WTC11 (cell line): ENCODE results near the gene HTR7.

Experiments used
- CREM ChIP-seq: sonication (generic); formaldehyde crosslinking; IDR thresholded peaks from 2 replicates; pipeline ENCODE4 v1.8.1; 2022; ENCODE audit warnings: mild to moderate bottlenecking, missing genetic modification reagents, moderate library complexity
- CTCF ChIP-seq: fragments of 200-600 bp; IDR thresholded peaks from 2 replicates; pipeline ENCODE4 v1.8.0; 2022; ENCODE audit warnings: antibody characterized with exemption
- FOXK1 ChIP-seq: sonication (generic); formaldehyde crosslinking; IDR thresholded peaks from 2 replicates; pipeline ENCODE4 v1.8.0; 2022; ENCODE audit warnings: mild to moderate bottlenecking, moderate library complexity, missing genetic modification reagents
- HMGA2 ChIP-seq: fragments of 250-450 bp; sonication (Bioruptor Pico); IDR thresholded peaks from 2 replicates; pipeline ENCODE4 v1.4.0; 2021; ENCODE audit warnings: mild to moderate bottlenecking, moderate library complexity
- SMAD3 ChIP-seq: sonication (generic); formaldehyde crosslinking; IDR thresholded peaks from 2 replicates; pipeline ENCODE4 v1.8.0; 2022; ENCODE audit warnings: missing genetic modification reagents, mild to moderate bottlenecking, borderline replicate concordance
- TEAD4 ChIP-seq: sonication (generic); formaldehyde crosslinking; IDR thresholded peaks from 2 replicates; pipeline ENCODE4 v1.8.0; 2022; ENCODE audit warnings: mild to moderate bottlenecking, missing genetic modification reagents
- ZNF121 ChIP-seq: sonication (generic); formaldehyde crosslinking; IDR thresholded peaks from 2 replicates; pipeline ENCODE4 v1.8.0; 2023; ENCODE audit warnings: missing genetic modification reagents
- ZNF416 ChIP-seq: fragments of 250-450 bp; sonication (Bioruptor Pico); IDR thresholded peaks from 2 replicates; pipeline ENCODE4 v1.9.0; 2021; ENCODE audit warnings: mild to moderate bottlenecking, inconsistent platforms
- TF ChIP-seq, protein P1 (sequence below): sonication (generic); formaldehyde crosslinking; IDR thresholded peaks from 2 replicates; pipeline ENCODE4 v1.8.1; 2023; ENCODE audit warnings: mild to moderate bottlenecking, missing genetic modification reagents

DNA sequence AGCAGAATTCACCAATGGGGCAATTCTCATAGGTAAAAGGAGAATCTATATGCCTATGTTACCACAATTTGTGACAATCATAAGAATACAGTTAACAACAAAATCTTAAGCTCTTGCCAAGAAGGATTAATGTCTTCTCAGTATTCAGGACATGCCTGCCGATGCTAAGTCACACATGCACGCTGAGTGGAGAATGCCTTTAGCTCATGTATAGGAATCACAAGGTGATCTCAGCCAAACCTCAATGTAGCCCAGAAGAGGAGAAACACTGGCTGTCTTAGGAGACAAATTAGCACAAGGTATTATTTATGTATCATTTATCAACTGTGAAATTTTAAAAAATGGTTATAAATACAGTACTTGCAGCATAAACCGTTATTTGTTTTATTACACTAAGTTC, 2.7 kb downstream of the HTR7 start:
- TF ChIP-seq SMAD3 (CRISPR knock-in tag) = no peak
- no peak for TF ChIP-seq CTCF
- no peak for TF ChIP-seq ZNF121 (CRISPR knock-in tag)
- TF ChIP-seq HMGA2 (CRISPR knock-in tag) = no peak
- no peak for TF ChIP-seq FOXK1 (CRISPR knock-in tag)
- TF ChIP-seq ZNF416 (CRISPR knock-in tag) = no peak
- no peak for TF ChIP-seq TEAD4 (CRISPR knock-in tag)
- TF ChIP-seq, protein P1, sequence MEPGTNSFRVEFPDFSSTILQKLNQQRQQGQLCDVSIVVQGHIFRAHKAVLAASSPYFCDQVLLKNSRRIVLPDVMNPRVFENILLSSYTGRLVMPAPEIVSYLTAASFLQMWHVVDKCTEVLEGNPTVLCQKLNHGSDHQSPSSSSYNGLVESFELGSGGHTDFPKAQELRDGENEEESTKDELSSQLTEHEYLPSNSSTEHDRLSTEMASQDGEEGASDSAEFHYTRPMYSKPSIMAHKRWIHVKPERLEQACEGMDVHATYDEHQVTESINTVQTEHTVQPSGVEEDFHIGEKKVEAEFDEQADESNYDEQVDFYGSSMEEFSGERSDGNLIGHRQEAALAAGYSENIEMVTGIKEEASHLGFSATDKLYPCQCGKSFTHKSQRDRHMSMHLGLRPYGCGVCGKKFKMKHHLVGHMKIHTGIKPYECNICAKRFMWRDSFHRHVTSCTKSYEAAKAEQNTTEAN = no peak
- TF ChIP-seq CREM (CRISPR knock-in tag) = no peak
